ENCODE data around the gene NXN.
A peak's percentile ranks its signal among the peaks of the same experiment; 100 is the strongest.
"Not testable (repeated sequence)": the region's sequence is repeated elsewhere in the genome, so short reads cannot be mapped to it uniquely, and the experiment has no call there.

The NXN gene

DNA sequence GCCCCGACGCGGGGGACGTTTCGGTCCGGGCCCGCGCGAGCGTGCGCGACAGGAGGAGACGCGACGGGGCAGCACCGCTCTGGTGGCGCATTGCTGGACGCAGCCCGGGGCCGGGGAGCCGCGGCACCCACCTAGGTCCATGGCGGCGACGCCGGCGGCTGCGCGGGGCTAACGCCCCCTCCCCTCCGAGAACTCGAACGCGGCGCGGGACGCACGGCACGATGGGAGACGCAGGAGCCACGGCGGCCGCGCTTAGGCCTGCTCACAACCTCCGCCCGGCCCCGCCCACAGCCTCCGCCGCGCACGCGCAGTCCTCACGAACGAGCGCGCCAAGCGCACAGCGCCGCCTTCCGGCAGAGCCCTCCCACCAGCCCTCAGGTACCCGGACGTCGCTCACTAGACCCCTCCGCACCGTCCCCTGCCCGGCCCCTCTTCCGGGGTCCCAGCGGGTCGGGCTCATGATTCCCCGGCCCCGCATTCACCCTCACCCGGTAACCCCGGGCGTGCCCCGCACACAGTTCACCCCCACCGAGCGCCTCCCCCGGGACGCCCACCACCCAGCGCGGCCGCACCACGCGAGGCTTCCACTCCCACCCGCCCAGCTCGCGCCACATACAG lies 227.5 kb downstream of the NXN start, which contains the start of gene GEMIN4:
TSS of gene GEMIN4 (minus strand) at position 263 of the 618 bp plus-strand sequence. CDS start at position 141, 122 bp downstream.
- ChIA-PET POLR2A (no interaction called here), CTCF (interaction anchor here (0.8 to 2.0 kb wide), 18 partner anchors 8 to 340 kb away, joined by 3 to 10 read pairs (median 3); partner anchors contain the start of genes GLOD4, MRM3 and TIMM22)
- peak; percentile 98 for DNase-seq (ENCODE audit: extremely low spot score)
- TF ChIP-seq, protein P1, sequence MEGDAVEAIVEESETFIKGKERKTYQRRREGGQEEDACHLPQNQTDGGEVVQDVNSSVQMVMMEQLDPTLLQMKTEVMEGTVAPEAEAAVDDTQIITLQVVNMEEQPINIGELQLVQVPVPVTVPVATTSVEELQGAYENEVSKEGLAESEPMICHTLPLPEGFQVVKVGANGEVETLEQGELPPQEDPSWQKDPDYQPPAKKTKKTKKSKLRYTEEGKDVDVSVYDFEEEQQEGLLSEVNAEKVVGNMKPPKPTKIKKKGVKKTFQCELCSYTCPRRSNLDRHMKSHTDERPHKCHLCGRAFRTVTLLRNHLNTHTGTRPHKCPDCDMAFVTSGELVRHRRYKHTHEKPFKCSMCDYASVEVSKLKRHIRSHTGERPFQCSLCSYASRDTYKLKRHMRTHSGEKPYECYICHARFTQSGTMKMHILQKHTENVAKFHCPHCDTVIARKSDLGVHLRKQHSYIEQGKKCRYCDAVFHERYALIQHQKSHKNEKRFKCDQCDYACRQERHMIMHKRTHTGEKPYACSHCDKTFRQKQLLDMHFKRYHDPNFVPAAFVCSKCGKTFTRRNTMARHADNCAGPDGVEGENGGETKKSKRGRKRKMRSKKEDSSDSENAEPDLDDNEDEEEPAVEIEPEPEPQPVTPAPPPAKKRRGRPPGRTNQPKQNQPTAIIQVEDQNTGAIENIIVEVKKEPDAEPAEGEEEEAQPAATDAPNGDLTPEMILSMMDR (IDR thresholded peaks at IDR 0.05; ENCODE audit: control extremely low read depth, extremely low read depth, low read depth, missing control alignments), result peak; percentile 98

DNA sequence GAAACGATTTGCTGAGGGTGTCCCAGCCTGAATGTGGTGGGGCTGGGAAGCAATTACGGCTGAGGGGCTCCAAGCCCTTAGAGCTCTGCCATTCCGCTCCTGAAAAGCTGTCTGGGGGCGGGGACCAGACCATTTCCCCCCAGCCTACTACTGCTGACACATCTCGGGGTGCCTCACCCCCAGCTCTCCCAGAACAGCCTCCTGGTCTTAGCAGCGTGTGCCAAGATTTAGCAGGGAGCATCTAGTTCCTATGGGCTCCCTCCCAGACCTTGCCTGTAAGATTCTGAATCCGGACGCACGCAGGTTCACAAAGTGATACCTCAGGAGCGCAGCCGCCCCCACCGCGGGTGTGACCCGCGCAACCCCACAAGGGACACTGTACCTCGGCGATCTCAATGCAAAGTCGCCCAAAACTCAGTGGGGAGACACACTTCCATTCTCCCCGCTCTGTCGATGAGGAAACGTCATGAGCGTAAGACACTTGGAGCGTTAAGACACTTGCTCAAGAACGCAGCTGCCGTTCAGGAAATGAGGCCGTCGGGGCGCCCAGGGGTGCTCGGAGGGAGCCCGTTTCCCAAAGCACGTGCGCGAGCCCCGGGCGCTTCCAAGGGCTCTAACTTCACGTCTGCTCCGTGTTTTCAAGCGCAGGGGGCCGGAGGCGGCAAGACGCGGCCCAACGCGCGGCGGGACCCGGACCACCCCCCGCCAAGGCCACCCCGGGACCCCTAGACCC lies 228.1 kb downstream of the NXN start:
- POLR2A ChIA-PET, result interaction anchor here (1.3 kb wide), 1 partner anchor 9 kb away, joined by 3 read pairs; no protein-coding TSS in a partner anchor
- CTCF ChIA-PET, result interaction anchor here (0.8 to 1.3 kb wide), 8 partner anchors 9 to 56 kb away, joined by 3 to 4 read pairs (median 3); no protein-coding TSS in a partner anchor
- peak; percentile 62 for DNase-seq (ENCODE audit: extremely low spot score)
- TF ChIP-seq, protein P1 (IDR thresholded peaks at IDR 0.05; ENCODE audit: control extremely low read depth, extremely low read depth, low read depth, missing control alignments), result no peak

GRCh38 chr17:750431-751037 lies 229.0 kb downstream of the NXN start:
- DNase-seq (ENCODE audit: extremely low spot score), result no peak
- TF ChIP-seq, protein P1 (IDR thresholded peaks at IDR 0.05; ENCODE audit: control extremely low read depth, extremely low read depth, low read depth, missing control alignments), result no peak
- CTCF ChIA-PET, result interaction anchor here (0.8 to 1.8 kb wide), 9 partner anchors 8 to 248 kb away, joined by 3 to 7 read pairs (median 3); partner anchors contain the start of gene TIMM22

GRCh38 chr17:749359-749758 lies 230.2 kb downstream of the NXN start:
- CTCF ChIA-PET, result interaction anchor here (1.4 to 1.8 kb wide), 2 partner anchors 49 to 247 kb away, joined by 4 to 7 read pairs; partner anchors contain the start of gene TIMM22
- POLR2A ChIA-PET; DNase-seq (ENCODE audit: extremely low spot score): not testable (repeated sequence)

More at GRCh38 chr17:750431-751037, 229.0 kb downstream of the NXN start:
- POLR2A ChIA-PET, result interaction anchor here (0.7 to 1.3 kb wide), 2 partner anchors 8 to 87 kb away, joined by 3 to 5 read pairs; no protein-coding TSS in a partner anchor
